HG03342 (cell line): ENCODE measurements around the gene SERINC2.

ENCODE experiments used
- ATAC-seq: cut with Tn5 transposase; IDR thresholded peaks from one replicate; pipeline ENCODE4 v1.9.1; 2021; ENCODE audit warnings: mild to moderate bottlenecking, moderate library complexity; ENCODE audit not compliant: unreplicated experiment

The SERINC2 gene

GRCh38 chr1:31412732-31413404 is at the start of gene SERINC2:
Gene SERINC2, plus strand, starts transcription at chr1:31413213. Its CDS starts 53 bp downstream, at chr1:31413266.
- no peak for ATAC-seq

GRCh38 chr1:31364561-31365250 is 48.3 kb upstream of the SERINC2 start:
- ATAC-seq = no peak

GRCh38 chr1:31366796-31367195 is 46.2 kb upstream of the SERINC2 start:
- no peak for ATAC-seq

GRCh38 chr1:31368611-31369107 is 44.4 kb upstream of the SERINC2 start:
- ATAC-seq = no peak

GRCh38 chr1:31370021-31370420 is 43.0 kb upstream of the SERINC2 start:
- ATAC-seq = no peak

- no peak for ATAC-seq
Measured at GRCh38 chr1:31370565-31370964, 42.4 kb upstream of the SERINC2 start.

- ATAC-seq = no peak
Measured at GRCh38 chr1:31371121-31371959, 41.7 kb upstream of the SERINC2 start.

GRCh38 chr1:31372051-31372450 is 41.0 kb upstream of the SERINC2 start:
- no peak for ATAC-seq

- no peak for ATAC-seq
Measured at GRCh38 chr1:31372751-31373055, 40.3 kb upstream of the SERINC2 start.

GRCh38 chr1:31373056-31373896 is 39.7 kb upstream of the SERINC2 start, which contains the start of gene FABP3:
Gene FABP3, minus strand, starts transcription at chr1:31373076. Its CDS starts 62 bp downstream, at chr1:31373014.
- ATAC-seq = no peak

- no peak for ATAC-seq
Measured at GRCh38 chr1:31373897-31374486, 39.0 kb upstream of the SERINC2 start.

GRCh38 chr1:31374511-31375196 is 38.4 kb upstream of the SERINC2 start:
- no peak for ATAC-seq

- no peak for ATAC-seq
Measured at GRCh38 chr1:31376375-31377134, 36.5 kb upstream of the SERINC2 start.

GRCh38 chr1:31377364-31377863 is 35.6 kb upstream of the SERINC2 start:
- ATAC-seq = no peak

GRCh38 chr1:31378001-31378400 is 35.0 kb upstream of the SERINC2 start:
- ATAC-seq = no peak

GRCh38 chr1:31380181-31380580 is 32.8 kb upstream of the SERINC2 start:
- ATAC-seq = no peak

GRCh38 chr1:31381394-31382294 is 31.4 kb upstream of the SERINC2 start:
- no peak for ATAC-seq
